ENCODE data around the gene POMGNT1.

DNA sequence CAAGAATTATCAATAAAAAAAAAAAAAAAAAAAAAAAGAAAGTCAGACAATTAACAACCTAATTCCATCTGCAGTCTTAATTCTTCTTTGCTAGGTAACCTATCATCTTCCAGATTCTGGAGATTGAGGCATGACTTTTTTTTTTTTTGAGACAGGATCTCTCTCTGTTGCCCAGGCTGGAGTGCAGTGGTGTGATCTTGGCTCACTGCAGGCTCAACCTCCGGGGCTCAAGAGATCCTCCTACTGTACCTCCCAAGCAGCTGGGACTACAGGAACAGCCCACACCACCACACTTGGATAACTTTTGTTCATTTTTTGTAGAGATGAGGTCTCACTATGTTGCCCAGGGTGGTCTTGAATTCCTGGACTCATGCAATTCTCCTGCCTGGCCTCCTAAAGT is 44.7 kb upstream of the POMGNT1 start:
- TF ChIP-seq, protein P1, sequence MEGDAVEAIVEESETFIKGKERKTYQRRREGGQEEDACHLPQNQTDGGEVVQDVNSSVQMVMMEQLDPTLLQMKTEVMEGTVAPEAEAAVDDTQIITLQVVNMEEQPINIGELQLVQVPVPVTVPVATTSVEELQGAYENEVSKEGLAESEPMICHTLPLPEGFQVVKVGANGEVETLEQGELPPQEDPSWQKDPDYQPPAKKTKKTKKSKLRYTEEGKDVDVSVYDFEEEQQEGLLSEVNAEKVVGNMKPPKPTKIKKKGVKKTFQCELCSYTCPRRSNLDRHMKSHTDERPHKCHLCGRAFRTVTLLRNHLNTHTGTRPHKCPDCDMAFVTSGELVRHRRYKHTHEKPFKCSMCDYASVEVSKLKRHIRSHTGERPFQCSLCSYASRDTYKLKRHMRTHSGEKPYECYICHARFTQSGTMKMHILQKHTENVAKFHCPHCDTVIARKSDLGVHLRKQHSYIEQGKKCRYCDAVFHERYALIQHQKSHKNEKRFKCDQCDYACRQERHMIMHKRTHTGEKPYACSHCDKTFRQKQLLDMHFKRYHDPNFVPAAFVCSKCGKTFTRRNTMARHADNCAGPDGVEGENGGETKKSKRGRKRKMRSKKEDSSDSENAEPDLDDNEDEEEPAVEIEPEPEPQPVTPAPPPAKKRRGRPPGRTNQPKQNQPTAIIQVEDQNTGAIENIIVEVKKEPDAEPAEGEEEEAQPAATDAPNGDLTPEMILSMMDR (conservative IDR thresholded peaks at IDR 0.05): no peak
- no peak for TF ChIP-seq ZFX (IDR thresholded peaks at IDR 0.05)
